OCI-LY1 (cell line): ENCODE data around the gene RPS14.

Experiments
- CTCF ChIP-seq: fragments of 200-600 bp; sonication (generic), shearing (Covaris generic); IDR thresholded peaks from 2 replicates; pipeline ENCODE4 v1.5.1; 2017; ENCODE audit warnings: mild to moderate bottlenecking, antibody characterized with exemption, low read length, moderate library complexity, mixed read lengths
- EZH2 ChIP-seq: fragments of 200-600 bp; sonication (generic), shearing (Covaris generic); IDR thresholded peaks from 2 replicates; pipeline ENCODE4 v1.8.0; 2017; ENCODE audit warnings: borderline replicate concordance, mixed run types, mild to moderate bottlenecking, antibody characterized with exemption, low read length, moderate library complexity, mixed read lengths

GRCh38 chr5:150490754-150491153 is 41.2 kb upstream of the RPS14 start:
- no peak for TF ChIP-seq CTCF
- TF ChIP-seq EZH2: no peak
